HEK293 (cell line): ENCODE measurements around the gene CCSER1.

Experiments
- CTCF ChIA-PET: fragments of 350-600 bp; formaldehyde crosslinking; extraction: SDS; loops from one replicate; lab custom pipeline; 2021; ENCODE audit warnings: antibody characterized with exemption; lab: Yijun Ruan, JAX
- POLR2A ChIA-PET: fragments of 300-600 bp; formaldehyde crosslinking; extraction: SDS; loops from one replicate; lab custom pipeline; 2020; ENCODE audit warnings: antibody characterized with exemption, inconsistent platforms; lab: Yijun Ruan, JAX
- H3K27ac ChIP-seq: fragments of 200-500 bp; sonication (Bioruptor generic); 2 replicates; pipeline ENCODE4 v1.5.1; 2014; ENCODE audit warnings: low read depth, low read length, control low read depth, inconsistent platforms; ENCODE audit errors: extremely low read depth
- H3K36me3 ChIP-seq, 2 experiments: fragments of 200-500 bp in 1 of 2; sonication (Bioruptor generic) in 1 of 2; 1 replicate in 1 of 2; 2 replicates in 1 of 2; pipeline ENCODE4 v1.5.1; 2014 to 2017; ENCODE audit warnings: inconsistent platforms in 2 of 2, low read length in 2 of 2; ENCODE audit not compliant: control insufficient read depth in 2 of 2, insufficient read depth in 1 of 2
- H3K4me1 ChIP-seq: fragments of 200-500 bp; sonication (Bioruptor generic); 2 replicates; pipeline ENCODE4 v1.5.1; 2014; ENCODE audit warnings: mild to moderate bottlenecking, low read length, inconsistent platforms; ENCODE audit not compliant: control insufficient read depth, insufficient read depth
- H3K4me3 ChIP-seq: 2 replicates; pipeline ENCODE4 v1.5.1; 2011; ENCODE audit warnings: low read depth, mild to moderate bottlenecking, control low read depth, low read length, moderate library complexity
- H3K9me3 ChIP-seq: fragments of 200-500 bp; sonication (Bioruptor generic); 2 replicates; pipeline ENCODE4 v1.5.1; 2014; ENCODE audit warnings: low read depth, low read length, inconsistent platforms; ENCODE audit not compliant: control insufficient read depth, insufficient read depth
- FEZF1 ChIP-seq: fragments of 450-650 bp; formaldehyde crosslinking; IDR thresholded peaks from 2 replicates; pipeline ENCODE4 v1.5.1; 2016; ENCODE audit warnings: missing biosample characterization, missing genetic modification characterization
- HOXD13 ChIP-seq: sonication (generic); formaldehyde crosslinking; IDR thresholded peaks from 2 replicates; pipeline ENCODE4 v1.8.0; 2022; ENCODE audit warnings: missing genetic modification reagents, borderline replicate concordance
- IKZF3 ChIP-seq: fragments of 450-650 bp; IDR thresholded peaks from 2 replicates; pipeline ENCODE4 v1.5.0; 2018; ENCODE audit warnings: missing biosample characterization, mild to moderate bottlenecking, missing genetic modification characterization, moderate library complexity
- MZF1 ChIP-seq: fragments of 450-650 bp; formaldehyde crosslinking; IDR thresholded peaks from 2 replicates; pipeline ENCODE4 v1.5.1; 2017; ENCODE audit warnings: missing biosample characterization, missing genetic modification characterization, borderline replicate concordance
- OSR2 ChIP-seq: fragments of 450-650 bp; formaldehyde crosslinking; IDR thresholded peaks from 2 replicates; pipeline ENCODE4 v1.5.1; 2016; ENCODE audit warnings: missing biosample characterization, missing genetic modification characterization
- PRDM1 ChIP-seq: fragments of 450-650 bp; formaldehyde crosslinking; IDR thresholded peaks from 2 replicates; pipeline ENCODE4; 2016; ENCODE audit warnings: missing biosample characterization, missing genetic modification characterization
- PRDM10 ChIP-seq: fragments of 450-650 bp; formaldehyde crosslinking; IDR thresholded peaks from 2 replicates; pipeline ENCODE4 v1.5.1; 2016; ENCODE audit warnings: missing biosample characterization, missing genetic modification characterization
- RBAK ChIP-seq: fragments of 450-650 bp; formaldehyde crosslinking; IDR thresholded peaks from 2 replicates; pipeline ENCODE4 v1.5.1; 2016; ENCODE audit warnings: missing biosample characterization, missing genetic modification characterization
- SCRT1 ChIP-seq: fragments of 450-650 bp; formaldehyde crosslinking; IDR thresholded peaks from 2 replicates; pipeline ENCODE4 v1.5.1; 2016; ENCODE audit warnings: missing biosample characterization, missing genetic modification characterization, borderline replicate concordance
- YY1 ChIP-seq: fragments of 450-650 bp; formaldehyde crosslinking; IDR thresholded peaks from 2 replicates; pipeline ENCODE4 v1.5.1; 2018; ENCODE audit warnings: missing biosample characterization, missing genetic modification characterization
- ZBTB17 ChIP-seq: fragments of 450-650 bp; formaldehyde crosslinking; IDR thresholded peaks from 2 replicates; pipeline ENCODE4 v1.5.1; 2016; ENCODE audit warnings: missing biosample characterization, missing genetic modification characterization
- ZBTB48 ChIP-seq: fragments of 450-650 bp; formaldehyde crosslinking; IDR thresholded peaks from 2 replicates; pipeline ENCODE4 v1.5.1; 2016; ENCODE audit warnings: missing biosample characterization, missing genetic modification characterization
- ZBTB49 ChIP-seq: fragments of 450-650 bp; formaldehyde crosslinking; IDR thresholded peaks from 2 replicates; pipeline ENCODE4 v1.5.1; 2016; ENCODE audit warnings: missing biosample characterization, missing genetic modification characterization, low read depth
- ZIC2 ChIP-seq: fragments of 450-650 bp; formaldehyde crosslinking; IDR thresholded peaks from 2 replicates; pipeline ENCODE4 v1.5.1; 2016; ENCODE audit warnings: missing biosample characterization, missing genetic modification characterization
- ZNF146 ChIP-seq: fragments of 450-650 bp; formaldehyde crosslinking; IDR thresholded peaks from 2 replicates; pipeline ENCODE4 v1.5.1; 2016; ENCODE audit warnings: missing biosample characterization, missing genetic modification characterization
- ZNF16 ChIP-seq: fragments of 450-650 bp; formaldehyde crosslinking; IDR thresholded peaks from 2 replicates; pipeline ENCODE4 v1.5.1; 2016; ENCODE audit warnings: low read depth, missing biosample characterization, missing genetic modification characterization
- ZNF184 ChIP-seq: fragments of 450-650 bp; IDR thresholded peaks from 2 replicates; pipeline ENCODE4 v1.5.1; 2018; ENCODE audit warnings: missing biosample characterization, mild to moderate bottlenecking, missing genetic modification characterization
- ZNF202 ChIP-seq: fragments of 450-650 bp; formaldehyde crosslinking; IDR thresholded peaks from 2 replicates; pipeline ENCODE4 v1.5.1; 2016; ENCODE audit warnings: missing biosample characterization, missing genetic modification characterization, borderline replicate concordance
- ZNF324 ChIP-seq: fragments of 450-650 bp; formaldehyde crosslinking; IDR thresholded peaks from 2 replicates; pipeline ENCODE4 v1.5.1; 2016; ENCODE audit warnings: missing biosample characterization, missing genetic modification characterization
- ZNF416 ChIP-seq: fragments of 450-650 bp; formaldehyde crosslinking; IDR thresholded peaks from 2 replicates; pipeline ENCODE4 v1.5.1; 2016; ENCODE audit warnings: missing biosample characterization, missing genetic modification characterization
- ZNF473 ChIP-seq: fragments of 450-650 bp; formaldehyde crosslinking; IDR thresholded peaks from 2 replicates; pipeline ENCODE4 v1.5.1; 2017; ENCODE audit warnings: missing biosample characterization, missing genetic modification characterization
- ZNF561 ChIP-seq: fragments of 450-650 bp; IDR thresholded peaks from 2 replicates; pipeline ENCODE4 v1.5.1; 2018; ENCODE audit warnings: missing biosample characterization, missing genetic modification characterization, borderline replicate concordance
- ZNF585B ChIP-seq: fragments of 450-650 bp; formaldehyde crosslinking; IDR thresholded peaks from 2 replicates; pipeline ENCODE4 v1.5.1; 2016; ENCODE audit warnings: missing biosample characterization, missing genetic modification characterization
- ZNF645 ChIP-seq: fragments of 450-650 bp; formaldehyde crosslinking; IDR thresholded peaks from 2 replicates; pipeline ENCODE4; 2016; ENCODE audit warnings: missing biosample characterization, missing genetic modification characterization
- ZNF747 ChIP-seq: fragments of 450-650 bp; formaldehyde crosslinking; IDR thresholded peaks from 2 replicates; pipeline ENCODE4 v1.5.1; 2016; ENCODE audit warnings: missing biosample characterization, missing genetic modification characterization
- ZNF830 ChIP-seq: fragments of 450-650 bp; IDR thresholded peaks from 2 replicates; pipeline ENCODE4 v1.5.0; 2018; ENCODE audit warnings: missing biosample characterization, missing genetic modification characterization, low read depth, mild to moderate bottlenecking, moderate library complexity
- TF ChIP-seq, protein P1 (sequence below): fragments of 450-650 bp; formaldehyde crosslinking; IDR thresholded peaks from 2 replicates; pipeline ENCODE4 v1.5.1; 2017; ENCODE audit warnings: missing biosample characterization, mild to moderate bottlenecking, missing genetic modification characterization, moderate library complexity
- TF ChIP-seq, protein P2 (sequence below): fragments of 450-650 bp; formaldehyde crosslinking; IDR thresholded peaks from 2 replicates; pipeline ENCODE4 v1.5.1; 2016; ENCODE audit warnings: missing biosample characterization, missing genetic modification characterization

The CCSER1 gene

GRCh38 chr4:90318193-90318592 lies 191.0 kb downstream of the CCSER1 start:
- ChIA-PET CTCF (no interaction called here), POLR2A (no interaction called here)
- Histone ChIP-seq H3K4me1 (no peaks in the 10 kb centered on the region), H3K4me3 (no peak overlapping the region), H3K27ac (no peak overlapping the region), H3K36me3 (peaks cover 0 to 3% of the 10 kb centered on the region in 2 experiments; a peak in 1 of 3 replicates), H3K9me3 (no peaks in the 10 kb centered on the region)
- TF ChIP-seq HOXD13 (CRISPR knock-in tag), result no peak
- peak; percentile 42; the same call in 1 of the 2 replicates for TF ChIP-seq ZIC2 (tag by site-specific recombination)
- no peak for TF ChIP-seq RBAK (tag by site-specific recombination)
- TF ChIP-seq, protein P1, sequence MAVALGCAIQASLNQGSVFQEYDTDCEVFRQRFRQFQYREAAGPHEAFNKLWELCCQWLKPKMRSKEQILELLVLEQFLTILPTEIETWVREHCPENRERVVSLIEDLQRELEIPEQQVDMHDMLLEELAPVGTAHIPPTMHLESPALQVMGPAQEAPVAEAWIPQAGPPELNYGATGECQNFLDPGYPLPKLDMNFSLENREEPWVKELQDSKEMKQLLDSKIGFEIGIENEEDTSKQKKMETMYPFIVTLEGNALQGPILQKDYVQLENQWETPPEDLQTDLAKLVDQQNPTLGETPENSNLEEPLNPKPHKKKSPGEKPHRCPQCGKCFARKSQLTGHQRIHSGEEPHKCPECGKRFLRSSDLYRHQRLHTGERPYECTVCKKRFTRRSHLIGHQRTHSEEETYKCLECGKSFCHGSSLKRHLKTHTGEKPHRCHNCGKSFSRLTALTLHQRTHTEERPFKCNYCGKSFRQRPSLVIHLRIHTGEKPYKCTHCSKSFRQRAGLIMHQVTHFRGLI (tag by site-specific recombination), result no peak

DNA sequence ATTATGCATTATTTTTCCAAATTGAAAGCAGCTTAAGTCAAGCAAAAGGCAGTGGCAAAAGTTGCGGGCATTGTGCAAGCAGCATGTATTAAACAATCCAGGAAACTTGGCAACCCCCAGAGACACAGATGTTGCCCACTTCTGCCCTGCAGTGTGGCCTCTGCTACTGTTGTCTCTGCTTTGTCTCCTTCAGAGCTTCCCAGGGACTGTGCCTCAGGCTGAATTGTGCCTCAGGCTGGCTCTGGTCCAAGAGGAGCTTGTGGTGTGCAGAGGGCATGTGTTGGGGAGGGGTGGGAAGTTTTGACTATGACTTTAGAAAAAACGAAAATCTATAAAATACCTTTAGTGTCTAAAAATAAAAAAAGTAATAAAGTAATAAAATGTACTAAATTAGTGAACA lies 201.4 kb downstream of the CCSER1 start:
- no peaks in the 10 kb centered on the region for H3K4me1 ChIP-seq
- H3K36me3 ChIP-seq, result no peaks in the 10 kb centered on the region
- H3K27ac ChIP-seq, result no peak overlapping the region
- ChIA-PET POLR2A (no interaction called here), CTCF (interaction anchor here (0.7 kb wide), 1 partner anchor 124 kb away, joined by 3 read pairs; no protein-coding TSS in a partner anchor)
- H3K4me3 ChIP-seq, result no peak overlapping the region
- H3K9me3 ChIP-seq, result no peaks in the 10 kb centered on the region
- TF ChIP-seq IKZF3 (tag by site-specific recombination), result no peak
- TF ChIP-seq ZBTB48, result 0 out of 2 replicates have a peak, but pooled peaks have one; percentile 19
- no peak for TF ChIP-seq ZBTB49
- TF ChIP-seq ZNF416 (tag by site-specific recombination), result no peak
- TF ChIP-seq ZNF585B, result no peak
- TF ChIP-seq ZNF16 (tag by site-specific recombination), result no peak
- TF ChIP-seq ZNF146 (tag by site-specific recombination), result no peak
- no peak for TF ChIP-seq PRDM1
- no peak for TF ChIP-seq ZNF324 (tag by site-specific recombination)
- no peak for TF ChIP-seq ZNF184
- TF ChIP-seq ZNF645 (tag by site-specific recombination), result no peak
- TF ChIP-seq ZBTB17 (tag by site-specific recombination), result no peak
- TF ChIP-seq OSR2, result peak; percentile 58
- TF ChIP-seq ZNF747, result no peak
- TF ChIP-seq MZF1 (tag by site-specific recombination), result no peak
- peak; percentile 92 for TF ChIP-seq ZNF561 (tag by site-specific recombination)
- TF ChIP-seq PRDM10, result peak; percentile 66
- TF ChIP-seq SCRT1 (tag by site-specific recombination), result no peak
- no peak for TF ChIP-seq FEZF1 (tag by site-specific recombination)
- TF ChIP-seq ZIC2 (tag by site-specific recombination), result 0 out of 2 replicates have a peak, but pooled peaks have one; percentile 32
- TF ChIP-seq ZNF202, result no peak
- TF ChIP-seq, protein P2, sequence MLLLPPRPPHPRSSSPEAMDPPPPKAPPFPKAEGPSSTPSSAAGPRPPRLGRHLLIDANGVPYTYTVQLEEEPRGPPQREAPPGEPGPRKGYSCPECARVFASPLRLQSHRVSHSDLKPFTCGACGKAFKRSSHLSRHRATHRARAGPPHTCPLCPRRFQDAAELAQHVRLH, result no peak
- no peak for TF ChIP-seq ZNF830 (tag by site-specific recombination)
- no peak for TF ChIP-seq RBAK (tag by site-specific recombination)
- TF ChIP-seq ZNF473, result no peak
- TF ChIP-seq YY1 (tag by site-specific recombination), result no peak
